Pons (tissue), 1 donor: ENCODE results near the gene MMAA.
A peak's percentile ranks its signal among the peaks of the same experiment; 100 is the strongest.
"Not testable (repeated sequence)": the region's sequence is repeated elsewhere in the genome, so short reads cannot be mapped to it uniquely, and the experiment has no call there.

Experiments used
- DNase-seq: peaks from one replicate; pipeline ENCODE4 v3.0.0-alpha.2; 2016; ENCODE audit warnings: low spot score

Gene MMAA

DNA sequence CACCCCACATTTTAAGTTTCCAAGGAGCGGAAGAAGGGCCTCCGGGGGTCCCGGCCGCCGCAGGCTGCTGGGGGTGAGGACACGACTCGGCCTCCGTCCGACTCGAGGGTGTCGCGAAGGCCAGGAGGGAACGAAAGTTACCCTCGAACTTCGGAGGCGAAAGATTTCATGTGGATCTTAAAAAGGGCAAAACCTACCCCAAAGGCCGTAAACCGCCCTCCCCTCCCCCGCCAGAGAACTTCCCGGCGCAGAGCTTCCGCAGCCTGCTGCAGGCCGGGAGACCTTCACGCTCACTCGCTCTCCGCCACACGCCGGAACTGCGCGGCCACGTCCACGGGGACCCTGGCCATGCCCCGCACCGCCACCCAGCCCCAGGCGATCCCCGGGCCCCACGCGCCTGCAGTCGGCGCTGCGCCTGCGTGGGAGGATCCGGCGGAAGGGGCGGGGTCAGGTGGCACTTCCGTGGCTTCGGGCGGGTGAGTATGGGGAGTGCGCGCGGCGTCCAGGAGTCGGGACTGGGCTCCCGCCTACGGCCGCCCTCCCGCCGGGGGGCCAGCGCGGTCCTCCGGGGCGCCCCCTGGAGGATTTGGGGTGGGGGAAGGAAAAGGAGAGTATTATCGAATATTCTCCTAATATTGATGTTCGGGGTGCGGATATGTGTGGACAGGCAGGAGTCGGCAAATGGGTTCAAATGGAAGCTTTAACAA lies at the start of gene MMAA:
TSS of gene MMAA (plus strand) at position 454 of the 707 bp plus-strand sequence. CDS start 19,755 bp downstream, outside the sequence.
- DNase-seq = peak; percentile 89

DNA sequence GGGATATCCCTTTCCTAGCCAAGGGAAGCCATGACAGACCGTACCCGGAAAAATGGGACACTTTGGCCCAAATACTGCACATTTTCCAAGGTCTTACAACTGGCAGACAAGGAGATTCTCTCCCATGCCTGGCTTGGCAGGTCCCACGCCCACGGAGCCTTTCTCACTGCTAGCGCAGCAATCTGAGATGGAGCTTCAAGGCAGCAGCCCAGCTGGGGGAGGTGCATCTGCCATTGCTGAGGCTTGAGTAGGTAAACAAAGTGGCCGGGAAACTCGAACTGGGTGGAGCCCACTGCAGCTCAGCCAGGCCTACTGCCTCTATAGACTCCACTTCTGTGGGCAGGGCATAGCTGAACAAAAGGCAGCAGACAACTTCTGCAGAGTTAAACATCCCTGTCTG lies 44.6 kb upstream of the MMAA start:
- not testable (repeated sequence) for DNase-seq

DNA sequence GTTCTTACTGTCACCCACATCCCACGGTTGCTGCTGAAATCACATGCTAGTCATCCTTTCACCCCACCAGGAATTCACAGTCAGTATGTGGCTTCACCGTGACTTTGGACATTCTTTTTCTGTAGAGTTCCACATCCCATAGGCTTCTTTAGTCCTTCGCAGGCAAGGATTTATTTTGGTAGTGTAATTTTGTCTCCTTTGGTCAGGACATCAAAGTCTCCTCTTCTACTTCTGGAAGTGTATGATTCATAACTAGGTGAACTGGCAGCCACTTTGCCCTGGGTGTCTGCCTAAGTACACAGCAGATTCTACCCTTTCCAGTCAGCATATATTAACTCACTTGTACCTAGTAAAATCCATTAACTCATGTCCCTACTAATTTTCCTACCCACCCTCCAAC lies 38.3 kb upstream of the MMAA start:
- DNase-seq = no peak

DNA sequence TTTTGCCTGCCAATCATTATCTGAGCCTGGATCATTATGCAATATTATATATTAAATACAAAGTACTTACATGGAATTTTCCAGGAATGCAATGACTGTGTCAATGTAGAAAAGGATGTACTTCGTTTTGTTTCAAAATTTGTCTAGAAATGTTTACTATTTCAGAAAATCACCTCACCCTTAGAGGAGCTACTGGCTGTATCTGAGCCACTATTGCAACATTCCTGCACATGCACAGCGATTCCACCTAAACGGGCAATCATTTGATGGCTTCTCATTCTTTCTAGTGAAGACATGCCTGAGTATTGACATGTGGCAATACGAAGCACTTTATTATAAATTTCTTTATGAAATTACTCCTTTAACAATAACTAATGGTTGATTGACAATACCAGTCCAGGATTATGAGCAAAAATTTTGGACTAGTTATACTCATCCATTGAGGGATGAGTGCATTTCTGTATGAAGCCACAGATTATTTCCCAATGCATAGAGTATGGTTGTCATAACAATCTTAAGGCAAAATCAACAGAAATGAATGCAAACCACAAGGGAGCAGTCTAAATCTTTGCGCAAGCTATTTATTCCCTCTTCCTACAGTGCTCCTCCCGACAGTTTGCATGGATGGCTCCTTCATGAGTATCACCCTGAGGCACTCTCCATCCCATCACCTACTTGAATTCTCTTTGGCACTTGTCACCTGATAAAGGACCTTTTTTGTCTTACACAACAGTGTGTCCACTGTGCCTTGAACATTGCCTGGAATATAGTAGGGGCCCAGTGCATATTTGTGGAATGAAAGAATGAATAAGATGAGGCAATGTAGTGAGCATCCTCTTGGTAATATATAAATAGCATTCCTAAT lies 35.8 kb upstream of the MMAA start:
- no peak for DNase-seq

DNA sequence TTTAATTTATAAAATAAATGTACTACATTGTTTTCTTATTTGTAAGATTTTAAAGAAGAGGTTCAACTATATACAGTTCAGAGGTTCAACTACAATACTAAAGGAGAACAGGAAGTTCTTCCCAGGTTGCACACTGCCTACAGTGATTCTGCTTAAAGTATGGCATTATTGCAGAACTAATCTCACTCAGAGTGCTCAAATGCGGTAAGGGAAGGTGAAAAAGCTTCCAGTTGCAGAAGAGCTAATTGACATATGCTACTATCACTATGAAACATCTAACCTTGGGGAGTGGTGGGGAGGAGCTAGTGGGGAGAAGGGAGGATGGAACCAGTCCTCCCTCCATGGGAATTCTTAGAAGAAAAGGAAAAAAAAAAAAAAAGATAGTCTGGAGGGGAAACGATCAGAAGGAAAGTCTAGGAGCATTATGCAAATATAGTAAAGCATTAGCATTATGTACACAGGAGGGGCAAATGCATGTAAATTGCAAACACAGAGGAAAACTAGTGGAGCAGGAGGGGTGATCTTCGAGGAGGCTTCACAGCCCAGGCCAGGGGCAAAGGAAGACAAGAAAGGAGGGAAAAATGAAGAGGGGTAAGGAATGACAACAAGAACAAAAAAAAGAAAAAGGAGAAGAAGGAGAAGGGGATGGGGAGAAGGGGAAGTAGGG lies 32.0 kb upstream of the MMAA start:
- DNase-seq = no peak

DNA sequence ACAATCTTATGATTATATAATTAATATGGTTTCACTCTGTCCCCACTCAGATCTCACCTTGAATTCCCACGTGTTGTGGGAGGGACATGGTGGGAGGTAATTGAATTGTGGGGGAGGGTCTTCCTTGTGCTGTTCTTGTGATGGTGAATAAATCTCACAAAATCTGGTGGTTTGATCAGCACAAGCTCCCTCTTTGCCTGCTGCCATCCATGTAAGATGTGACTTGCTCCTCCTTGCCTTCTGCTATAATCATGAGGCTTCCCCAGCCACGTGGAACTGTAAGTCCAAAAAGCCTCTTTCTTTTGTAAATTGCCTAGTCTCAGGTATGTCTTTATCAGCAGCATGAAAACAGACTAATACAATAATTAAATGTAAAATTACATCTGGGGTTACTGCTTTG lies 29.8 kb upstream of the MMAA start:
- not testable (repeated sequence) for DNase-seq

DNA sequence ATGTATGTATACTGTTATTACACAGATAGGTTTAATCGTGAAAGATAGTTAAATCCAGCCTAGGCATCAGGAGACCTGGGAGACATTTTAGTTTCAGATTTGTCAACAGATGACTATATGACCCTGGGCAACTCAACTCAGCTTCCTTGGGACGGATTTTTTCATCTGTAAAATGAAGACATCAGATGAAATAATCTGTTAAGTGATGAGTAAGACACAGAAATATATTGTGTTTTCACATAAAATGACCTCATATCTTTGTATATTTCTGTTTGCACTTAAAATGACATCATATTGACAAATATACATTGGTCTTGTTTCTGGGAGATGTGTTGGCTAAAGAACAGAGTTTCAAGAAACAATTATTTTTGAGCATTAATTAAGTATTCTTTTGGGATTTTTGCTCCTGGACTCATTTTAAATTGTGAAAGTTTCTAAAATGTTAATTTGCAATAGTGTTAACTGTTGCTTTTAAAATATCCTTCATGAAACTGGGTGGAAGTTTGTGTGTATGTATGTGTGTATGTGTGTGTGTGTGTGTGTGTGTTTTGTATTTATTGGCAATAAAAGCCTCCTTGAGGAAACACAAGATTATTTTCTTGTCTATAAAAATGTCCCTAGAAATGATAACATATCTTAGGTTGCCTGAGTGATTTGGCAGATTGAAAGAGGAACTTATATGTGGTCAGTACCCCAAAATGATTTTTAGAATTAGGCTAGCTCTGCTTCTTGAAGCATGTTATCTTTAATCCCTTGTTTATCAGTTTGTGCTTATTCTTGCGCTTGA lies 29.1 kb upstream of the MMAA start:
- no peak for DNase-seq

DNA sequence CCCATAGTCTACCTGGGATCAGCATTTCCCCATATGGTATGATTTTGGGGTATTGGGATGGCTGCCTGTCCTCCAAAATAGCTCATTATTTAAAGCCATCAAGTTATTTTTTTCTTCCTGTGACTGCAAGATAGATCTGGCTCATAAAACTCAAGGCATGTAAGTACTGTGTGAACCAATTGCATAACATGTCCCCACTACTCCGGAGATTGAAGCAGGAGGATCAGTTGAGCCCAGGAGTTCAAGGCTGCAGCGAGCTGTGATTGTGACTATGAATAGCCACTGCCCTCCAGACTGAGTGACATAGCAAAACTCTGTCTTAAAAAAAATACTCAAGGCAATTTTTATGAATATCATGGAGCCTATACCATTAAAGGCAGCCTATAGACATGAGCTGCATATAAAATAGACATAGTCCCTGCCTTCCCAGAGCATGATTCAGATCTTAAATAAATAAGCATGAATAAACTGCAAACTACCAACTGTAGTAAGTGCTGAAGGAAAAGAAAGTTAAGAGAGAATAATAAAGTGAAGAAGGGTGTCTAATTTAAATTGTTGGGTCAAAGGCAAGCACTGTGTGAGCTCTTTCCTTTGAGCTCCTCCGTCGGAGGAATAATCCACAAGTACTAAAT lies 16.9 kb upstream of the MMAA start:
- DNase-seq = no peak

DNA sequence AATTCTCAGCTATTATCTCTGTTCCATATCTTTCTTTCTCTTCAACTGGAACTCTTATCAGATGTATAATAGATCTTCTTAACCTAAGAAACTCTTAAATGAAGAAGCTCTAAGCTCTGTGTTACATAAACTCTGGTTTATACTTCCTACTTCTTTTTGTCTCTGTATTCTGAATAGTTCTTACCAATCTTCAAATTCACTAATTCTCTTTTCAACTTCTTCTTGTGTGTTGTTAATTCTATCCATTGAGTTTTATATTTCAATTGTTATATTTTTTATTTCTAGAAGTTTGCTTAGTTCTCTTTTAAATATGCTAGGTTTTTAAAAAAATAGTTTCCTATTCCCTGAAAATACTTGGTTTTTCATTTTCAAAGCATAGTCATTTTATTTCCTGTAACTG lies 13.2 kb upstream of the MMAA start:
- DNase-seq = no peak

DNA sequence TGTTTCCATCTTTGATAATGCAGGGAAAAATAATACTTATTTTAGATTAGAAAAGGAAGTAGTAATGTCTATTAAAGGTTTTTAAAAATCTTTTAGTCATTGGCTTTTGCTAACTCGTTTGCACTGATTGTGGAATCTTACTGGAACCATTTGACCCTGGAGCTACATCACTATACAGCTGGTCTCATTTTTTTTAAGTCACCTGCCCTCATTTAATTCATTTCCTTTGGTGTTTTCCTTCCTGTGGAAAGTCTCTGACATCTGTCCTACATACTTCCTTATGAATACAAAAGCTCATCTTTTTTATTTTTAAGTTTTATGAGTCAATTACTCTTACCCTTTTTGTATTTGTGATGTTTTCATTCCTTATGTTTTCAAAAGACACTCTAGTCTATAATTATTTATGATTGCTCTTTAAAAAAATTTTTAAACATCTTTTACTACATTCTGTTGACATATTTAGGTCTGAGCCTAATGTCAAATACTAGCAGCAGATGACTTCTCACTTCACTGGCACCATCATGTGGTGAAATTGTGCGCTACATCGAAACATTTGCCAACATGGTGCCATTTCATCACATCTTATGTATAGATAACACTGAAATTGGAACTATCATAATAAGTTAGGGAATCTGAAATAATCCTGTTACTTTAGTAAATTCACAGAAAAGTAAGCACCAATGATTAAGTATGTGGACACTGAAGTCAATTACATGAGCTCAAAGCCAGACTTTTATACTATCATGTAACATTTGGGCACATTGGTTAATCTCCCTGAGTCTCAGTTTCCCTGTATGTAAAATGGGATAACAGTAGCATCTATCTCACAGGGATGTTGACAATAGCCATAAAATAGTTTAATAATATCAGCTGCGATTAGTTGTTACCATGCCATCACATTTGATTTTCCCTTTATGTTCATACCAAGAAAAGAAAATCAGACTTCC lies 9.4 kb upstream of the MMAA start:
- DNase-seq = peak; percentile 78

DNA sequence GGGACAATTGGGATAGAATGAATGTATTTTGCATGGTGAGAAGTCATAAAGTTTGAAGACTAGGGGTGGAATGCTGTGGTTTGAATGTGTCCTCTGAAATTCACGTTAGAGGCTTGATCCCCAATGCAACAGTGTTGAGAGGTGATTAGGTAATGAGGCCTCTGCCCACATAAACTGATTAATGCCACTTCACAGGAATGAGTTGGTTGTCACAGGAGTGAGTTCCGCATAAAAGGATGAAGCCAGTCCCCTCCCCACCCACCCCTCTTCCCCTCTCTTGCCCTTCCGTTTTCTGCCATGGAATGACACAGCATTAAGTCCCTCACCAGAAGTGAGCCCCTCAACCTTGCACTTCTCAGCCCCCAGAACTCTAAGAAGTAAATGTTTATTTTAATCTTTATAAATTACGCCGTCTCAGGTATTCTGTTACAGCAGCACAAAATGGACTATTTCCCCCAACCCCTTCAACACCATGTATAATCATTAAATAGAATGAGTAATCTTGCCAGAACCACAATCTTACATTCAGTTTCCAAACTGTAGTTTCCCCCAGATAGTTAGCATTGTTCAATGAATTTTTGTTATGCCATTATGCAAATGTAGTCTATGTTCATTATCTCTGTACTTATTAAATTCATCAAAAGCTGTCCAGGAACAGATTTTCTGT lies 5.5 kb upstream of the MMAA start:
- no peak for DNase-seq

DNA sequence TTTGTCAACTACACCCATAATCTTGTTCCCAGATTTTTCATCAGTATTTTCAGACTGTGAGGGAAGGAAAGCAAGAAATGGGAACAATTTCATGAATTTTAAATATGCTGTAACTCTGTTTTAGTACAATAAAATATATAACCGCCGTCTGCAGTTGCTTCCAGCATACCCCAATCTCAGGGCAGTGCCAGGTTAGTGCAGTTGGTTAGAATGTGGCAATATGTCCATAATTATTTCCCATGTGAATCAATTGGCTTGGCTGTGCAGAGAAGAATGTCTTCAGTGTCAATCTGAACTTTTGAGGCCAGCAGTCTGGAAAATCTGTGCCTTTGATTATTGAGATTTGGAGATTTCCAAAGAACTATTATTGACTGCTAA lies 5.0 kb upstream of the MMAA start:
- DNase-seq = no peak

DNA sequence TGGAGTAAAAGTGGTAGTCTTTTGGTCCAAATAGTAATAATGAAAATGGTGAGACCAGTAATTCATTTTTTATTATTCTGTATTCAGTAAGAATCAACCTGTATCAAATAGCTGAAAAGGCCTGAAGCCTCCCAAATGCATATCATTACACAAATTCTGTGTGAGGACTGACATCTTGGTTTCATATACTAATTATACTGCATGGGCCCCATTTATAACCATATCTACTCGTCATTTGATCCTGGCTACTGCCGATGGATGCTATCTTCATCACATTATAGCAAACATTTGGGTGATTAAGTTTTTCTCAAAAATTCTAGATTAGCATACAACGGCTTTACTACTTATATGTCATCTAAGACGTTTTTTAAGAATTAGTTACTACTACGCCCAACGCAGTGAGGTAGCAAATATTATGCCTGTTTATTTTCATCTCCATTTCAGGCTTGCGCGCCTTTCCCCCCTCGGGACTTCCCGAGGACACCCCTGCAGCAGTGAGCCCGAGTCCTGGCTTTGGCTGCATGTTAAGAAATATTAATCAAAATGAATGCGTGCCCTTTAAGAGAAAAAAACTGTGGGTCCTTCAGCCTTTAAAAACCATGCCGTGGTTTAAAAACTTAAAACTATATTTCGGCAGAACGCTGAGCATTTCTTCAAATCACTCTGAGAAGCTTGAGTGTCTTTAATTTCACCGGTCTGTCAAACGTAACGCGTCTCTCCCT lies 814 bp upstream of the MMAA start:
- DNase-seq = no peak

DNA sequence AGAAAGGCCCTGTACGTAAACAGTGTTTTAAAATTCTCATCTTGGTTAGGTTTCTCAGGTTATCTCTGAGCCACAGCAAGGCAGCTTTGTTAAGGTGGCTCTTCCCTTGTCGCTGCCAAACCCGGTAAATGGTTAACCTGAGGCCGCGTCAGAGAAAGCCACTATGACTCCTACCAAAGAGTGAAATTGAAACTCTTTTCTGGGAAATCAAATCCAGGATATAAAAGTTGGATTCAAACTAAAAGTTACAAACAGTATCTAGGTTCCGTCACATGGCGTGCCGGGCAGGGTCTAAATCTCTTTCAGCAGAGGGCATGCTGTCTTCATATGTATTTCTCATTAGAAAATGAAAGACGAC lies 433 bp downstream of the MMAA start:
- no peak for DNase-seq

DNA sequence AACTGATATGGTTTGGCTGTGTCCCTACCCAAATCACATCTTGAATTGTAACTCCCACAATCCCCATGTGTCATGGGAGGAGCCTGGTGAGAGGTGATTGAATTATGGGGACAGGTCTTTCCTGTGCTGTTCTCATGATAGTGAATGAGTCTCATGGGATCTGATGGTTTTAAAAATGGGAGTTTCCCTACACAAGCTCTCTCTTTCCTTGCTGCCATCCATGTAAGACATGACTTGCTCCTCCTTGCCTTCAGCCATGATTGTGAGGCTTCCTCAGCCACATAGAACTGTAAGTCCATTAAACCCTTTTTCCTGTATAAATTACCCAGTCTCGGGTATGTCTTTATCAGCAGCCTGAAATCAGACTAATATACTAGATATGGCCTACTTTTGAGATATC lies 2.9 kb downstream of the MMAA start:
- not testable (repeated sequence) for DNase-seq

DNA sequence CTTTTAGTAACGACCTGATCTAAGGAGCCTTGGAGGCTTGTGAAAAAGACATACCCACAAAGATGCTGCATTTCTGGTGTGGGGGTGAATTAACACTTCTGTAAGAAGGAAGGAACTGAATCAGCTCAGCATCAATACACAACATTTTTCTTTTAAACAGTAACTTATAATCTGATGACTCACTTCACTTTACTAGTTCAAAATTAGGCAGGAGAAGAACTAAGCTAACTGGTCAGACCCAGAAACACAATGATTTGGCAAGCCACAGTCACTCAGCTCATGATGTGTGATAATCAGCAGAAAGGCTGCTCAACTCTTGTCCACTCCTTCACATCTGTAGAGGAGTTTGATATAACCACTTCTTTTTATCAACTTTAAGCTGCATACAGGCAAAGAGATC lies 4.6 kb downstream of the MMAA start:
- no peak for DNase-seq

DNA sequence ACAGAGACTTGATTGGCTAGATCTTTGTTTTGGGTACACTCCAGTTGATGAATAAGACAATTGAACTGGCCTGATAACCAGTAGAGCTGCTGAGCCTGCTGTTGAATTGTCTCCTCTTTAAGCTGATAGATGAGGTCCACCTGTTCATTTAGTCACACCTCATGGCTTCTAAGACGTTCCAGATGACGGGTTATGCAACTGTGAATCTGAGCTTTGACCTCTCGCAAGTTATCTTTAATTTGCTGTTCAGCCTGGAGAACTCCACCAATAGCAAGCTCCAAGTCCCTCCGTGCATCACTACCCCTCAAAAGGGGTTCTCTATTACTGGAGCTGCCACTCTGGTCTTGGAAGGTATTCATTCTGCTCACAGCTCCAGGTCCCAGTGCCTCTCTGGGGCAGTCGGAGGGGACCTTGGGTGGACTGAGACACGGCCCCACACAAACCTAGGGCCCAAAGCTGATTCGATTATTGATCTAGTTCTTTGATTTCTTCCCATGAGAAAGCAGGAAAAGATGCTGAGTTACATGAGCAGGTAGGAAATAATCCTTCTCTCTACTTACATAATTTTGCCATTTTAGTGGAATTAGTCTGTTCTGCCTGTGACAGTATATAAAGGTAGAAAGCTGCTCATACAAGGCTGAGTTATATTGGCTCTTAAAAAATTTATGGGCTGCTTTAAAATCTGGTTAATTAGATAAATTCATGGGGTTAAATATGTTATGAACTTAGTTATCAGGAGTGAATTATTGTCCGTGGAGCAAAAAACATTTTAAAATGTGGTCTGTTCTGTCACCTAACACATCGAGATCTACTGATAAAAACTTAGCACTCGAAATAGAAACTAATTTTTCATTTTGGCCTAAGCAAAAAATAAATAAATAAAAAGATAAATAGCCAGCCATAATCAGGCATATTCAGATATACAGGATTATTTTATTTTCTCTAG lies 6.8 kb downstream of the MMAA start:
- DNase-seq = no peak

DNA sequence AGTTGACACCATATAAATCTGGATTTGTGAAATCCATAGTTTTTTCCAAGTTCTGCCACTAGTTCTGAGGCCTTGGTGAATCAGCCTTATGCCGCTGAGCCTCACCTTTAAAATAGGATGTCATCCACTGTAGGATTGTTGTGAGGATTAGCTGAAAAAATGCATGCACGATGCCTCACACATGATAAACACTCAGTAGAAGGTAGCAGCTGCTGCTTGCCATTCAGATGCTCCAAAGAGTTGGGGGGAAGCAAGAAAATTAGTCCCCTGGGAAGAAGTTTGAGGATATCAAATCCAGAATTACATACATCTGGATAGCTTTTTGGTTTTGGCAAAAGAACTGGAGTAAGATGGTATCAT lies 7.4 kb downstream of the MMAA start:
- DNase-seq = no peak
